Type B pancreatic cell (in vitro differentiated cells): ENCODE data around the gene NTN1. TPM values are rescaled to one million over a fixed set of nuclear protein-coding genes. Genes with fewer than 3 reads are reported as not detected.

Experiments
- DNase-seq: peaks from one replicate; pipeline ENCODE4 v3.0.0; 2021; ENCODE audit warnings: mixed read lengths; ENCODE audit not compliant: unreplicated experiment; ENCODE audit errors: extremely low spot score
- H3K27ac Mint-ChIP-seq: 2 replicates; pipeline ENCODE4 v1.8.0; 2021; ENCODE audit warnings: mild to moderate bottlenecking, mixed read lengths
- H3K27me3 Mint-ChIP-seq: 2 replicates; pipeline ENCODE4 v1.8.0; 2021; ENCODE audit warnings: mixed read lengths
- H3K36me3 Mint-ChIP-seq: 2 replicates; pipeline ENCODE4 v1.8.0; 2021; ENCODE audit warnings: mixed read lengths
- H3K4me1 Mint-ChIP-seq: one replicate; pipeline ENCODE4 v1.8.0; 2021; ENCODE audit warnings: mixed read lengths; ENCODE audit not compliant: unreplicated experiment
- H3K4me3 Mint-ChIP-seq: 2 replicates; pipeline ENCODE4 v1.8.0; 2021; ENCODE audit warnings: mild to moderate bottlenecking, mixed read lengths
- H3K9me3 Mint-ChIP-seq: 2 replicates; pipeline ENCODE4 v1.8.0; 2021; ENCODE audit warnings: mixed read lengths
- total RNA-seq: library from RNA; stranded (reverse); gene quantifications from 2 replicates; pipeline ENCODE4 v1.2.1, GENCODE V29; 2021; ENCODE audit warnings: low replicate concordance
- TF ChIP-seq, protein P1 (sequence below): fragments of 200-600 bp; sonication (generic); conservative IDR thresholded peaks from 2 replicates; pipeline ENCODE4 v1.5.0; 2021; ENCODE audit warnings: antibody characterized with exemption, mild to moderate bottlenecking

Gene NTN1
- total RNA-seq, 1 donor from 2014 or later: 10.7 TPM

DNA sequence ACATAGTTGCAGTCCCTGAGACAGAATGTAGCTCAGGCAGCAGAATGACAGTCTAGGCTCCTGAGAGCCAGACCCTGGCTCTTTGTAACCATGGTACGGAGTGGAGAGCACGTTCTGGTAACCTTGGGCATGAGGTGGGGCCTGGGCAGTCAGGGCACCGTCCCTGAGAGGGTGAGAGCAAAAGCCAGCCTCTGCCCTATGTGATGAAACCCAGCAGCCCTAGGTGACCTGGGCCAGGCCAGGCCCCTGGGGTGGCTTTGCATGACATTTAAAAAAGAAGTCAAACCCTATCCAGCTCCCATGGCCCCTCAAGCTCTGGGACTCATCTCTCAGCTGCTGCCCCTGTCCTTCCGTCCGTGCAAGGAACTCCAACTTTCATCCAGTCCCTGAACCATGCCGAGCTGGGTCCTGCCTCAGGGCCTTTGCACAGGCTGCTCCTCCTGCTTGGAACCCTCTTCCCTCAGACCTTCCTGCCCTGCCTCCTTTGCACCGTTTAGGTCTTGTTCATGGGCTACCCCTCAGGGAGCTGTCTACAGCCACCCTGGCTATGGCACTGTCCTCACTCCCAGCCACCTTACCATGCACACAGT, 188.6 kb downstream of the NTN1 start:
- Mint-ChIP-seq H3K4me1 (peaks cover 17% of the 10 kb centered on the region), H3K4me3 (no peak overlapping the region), H3K36me3 (no peaks in the 10 kb centered on the region), H3K27ac (peak overlapping the region; percentile 36), H3K27me3 (peaks cover 33% of the 10 kb centered on the region), H3K9me3 (no peaks in the 10 kb centered on the region)
- no peak for DNase-seq
- TF ChIP-seq, protein P1, sequence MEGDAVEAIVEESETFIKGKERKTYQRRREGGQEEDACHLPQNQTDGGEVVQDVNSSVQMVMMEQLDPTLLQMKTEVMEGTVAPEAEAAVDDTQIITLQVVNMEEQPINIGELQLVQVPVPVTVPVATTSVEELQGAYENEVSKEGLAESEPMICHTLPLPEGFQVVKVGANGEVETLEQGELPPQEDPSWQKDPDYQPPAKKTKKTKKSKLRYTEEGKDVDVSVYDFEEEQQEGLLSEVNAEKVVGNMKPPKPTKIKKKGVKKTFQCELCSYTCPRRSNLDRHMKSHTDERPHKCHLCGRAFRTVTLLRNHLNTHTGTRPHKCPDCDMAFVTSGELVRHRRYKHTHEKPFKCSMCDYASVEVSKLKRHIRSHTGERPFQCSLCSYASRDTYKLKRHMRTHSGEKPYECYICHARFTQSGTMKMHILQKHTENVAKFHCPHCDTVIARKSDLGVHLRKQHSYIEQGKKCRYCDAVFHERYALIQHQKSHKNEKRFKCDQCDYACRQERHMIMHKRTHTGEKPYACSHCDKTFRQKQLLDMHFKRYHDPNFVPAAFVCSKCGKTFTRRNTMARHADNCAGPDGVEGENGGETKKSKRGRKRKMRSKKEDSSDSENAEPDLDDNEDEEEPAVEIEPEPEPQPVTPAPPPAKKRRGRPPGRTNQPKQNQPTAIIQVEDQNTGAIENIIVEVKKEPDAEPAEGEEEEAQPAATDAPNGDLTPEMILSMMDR: no peak

DNA sequence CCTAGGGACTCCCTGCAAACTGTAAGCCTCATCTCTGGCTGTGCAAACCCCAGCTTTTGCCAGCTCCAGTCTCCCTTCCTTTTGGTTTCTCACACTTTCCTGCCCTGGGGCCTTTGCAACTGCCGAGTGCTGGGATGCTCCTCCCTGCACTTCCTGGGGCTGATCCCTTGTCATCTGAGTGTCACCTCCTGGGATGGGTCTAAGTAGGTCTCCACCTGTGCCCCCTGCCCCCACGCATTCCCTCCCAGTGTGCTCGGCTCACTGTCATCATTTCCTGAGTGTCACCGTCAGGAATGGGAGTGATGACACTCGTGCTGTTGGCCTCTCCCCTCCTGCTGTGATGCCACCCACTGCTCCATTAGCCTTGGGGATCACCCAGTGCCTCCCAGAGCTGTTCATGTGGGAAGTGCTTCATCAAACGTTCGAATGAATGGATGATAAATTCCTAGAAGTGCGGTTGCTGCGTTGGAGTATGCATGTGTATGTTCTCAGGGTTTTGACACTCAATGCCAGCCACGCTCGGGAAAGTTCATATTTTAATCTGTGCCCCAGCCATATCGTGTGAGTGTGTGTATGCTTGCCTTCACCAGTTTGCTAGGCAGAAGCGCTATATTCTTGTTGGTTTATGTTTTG, 189.9 kb downstream of the NTN1 start:
- TF ChIP-seq, protein P1: no peak

DNA sequence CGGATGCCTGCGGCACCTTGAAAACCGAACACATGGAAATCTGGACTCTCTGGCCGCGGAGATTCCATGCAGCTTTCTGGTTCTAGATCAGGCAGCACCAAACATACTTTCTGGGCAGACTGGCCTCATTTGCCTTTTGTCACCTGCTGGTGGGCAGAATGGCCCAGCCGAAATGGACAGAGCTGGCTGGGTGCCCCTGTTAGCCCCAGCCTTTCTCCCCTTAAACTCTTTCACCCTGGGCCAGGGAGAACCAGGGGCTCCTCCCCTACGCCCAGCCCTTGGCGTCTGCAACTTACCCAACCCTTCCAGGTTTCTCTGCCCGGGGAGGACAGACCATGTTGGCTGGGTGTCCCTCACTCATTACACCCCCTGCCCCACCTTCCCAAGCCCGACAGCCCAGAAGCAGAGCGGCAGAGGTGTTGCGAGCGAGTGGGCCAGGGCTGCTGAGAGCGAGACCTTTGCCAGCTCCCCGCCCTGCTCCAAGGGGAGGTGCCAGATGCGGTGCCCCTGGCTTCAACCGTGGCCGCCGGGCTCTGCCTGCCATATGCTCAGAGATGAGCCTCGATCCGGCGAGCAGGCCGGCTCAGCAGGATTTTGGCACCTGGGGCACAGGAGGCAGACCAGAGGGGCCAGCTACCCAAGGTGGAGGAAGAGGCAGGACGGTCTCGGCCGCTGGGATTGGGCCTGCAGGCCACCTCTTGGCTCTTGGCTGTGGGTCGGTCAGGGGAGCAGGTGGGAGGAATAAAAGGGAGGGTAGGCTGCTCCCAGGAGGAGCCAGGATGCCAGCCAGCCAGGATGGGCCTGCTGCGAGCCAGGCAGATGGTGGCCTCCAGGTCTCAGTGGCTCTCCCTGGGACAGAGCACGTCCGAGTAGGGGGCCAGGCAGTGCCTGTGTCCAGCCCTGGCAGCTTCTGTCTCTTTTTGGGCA, 191.3 kb downstream of the NTN1 start:
- Mint-ChIP-seq H3K27ac (no peak overlapping the region), H3K36me3 (peaks cover 16% of the 10 kb centered on the region), H3K27me3 (peaks cover 25% of the 10 kb centered on the region), H3K4me1 (peaks cover 8% of the 10 kb centered on the region), H3K4me3 (no peak overlapping the region), H3K9me3 (peaks cover 13% of the 10 kb centered on the region)
- TF ChIP-seq, protein P1: no peak
- no peak for DNase-seq

More for the DNA sequence above, 189.9 kb downstream of the NTN1 start:
- Mint-ChIP-seq H3K36me3 (peaks cover 11% of the 10 kb centered on the region), H3K4me1 (peaks cover 12% of the 10 kb centered on the region), H3K27me3 (peaks cover 28% of the 10 kb centered on the region), H3K27ac (peak overlapping the region; percentile 12), H3K9me3 (peaks cover 12% of the 10 kb centered on the region), H3K4me3 (no peak overlapping the region)
- no peak for DNase-seq

DNA sequence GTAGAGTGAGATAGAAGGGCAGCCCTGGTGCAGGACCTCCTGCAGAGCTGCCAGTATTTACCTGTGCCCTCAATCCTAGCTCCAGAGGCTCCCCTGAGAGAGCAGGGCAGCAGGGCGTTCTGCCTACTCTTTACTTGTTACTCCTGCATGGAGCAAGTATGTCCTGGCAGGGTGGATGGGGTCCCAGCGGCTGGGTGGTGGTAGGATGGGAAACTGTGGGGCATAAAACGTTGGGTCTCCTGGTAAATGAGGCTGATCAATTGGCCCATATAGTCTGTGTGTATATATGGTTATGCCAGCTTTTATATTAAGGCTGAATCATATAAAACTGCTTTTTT, 192.0 kb downstream of the NTN1 start:
- Mint-ChIP-seq H3K4me1 (peaks cover 13% of the 10 kb centered on the region), H3K27me3 (peaks cover 23% of the 10 kb centered on the region), H3K9me3 (peaks cover 13% of the 10 kb centered on the region), H3K36me3 (peaks cover 16% of the 10 kb centered on the region), H3K4me3 (no peak overlapping the region), H3K27ac (no peak overlapping the region)
- no peak for DNase-seq
- TF ChIP-seq, protein P1: no peak

DNA sequence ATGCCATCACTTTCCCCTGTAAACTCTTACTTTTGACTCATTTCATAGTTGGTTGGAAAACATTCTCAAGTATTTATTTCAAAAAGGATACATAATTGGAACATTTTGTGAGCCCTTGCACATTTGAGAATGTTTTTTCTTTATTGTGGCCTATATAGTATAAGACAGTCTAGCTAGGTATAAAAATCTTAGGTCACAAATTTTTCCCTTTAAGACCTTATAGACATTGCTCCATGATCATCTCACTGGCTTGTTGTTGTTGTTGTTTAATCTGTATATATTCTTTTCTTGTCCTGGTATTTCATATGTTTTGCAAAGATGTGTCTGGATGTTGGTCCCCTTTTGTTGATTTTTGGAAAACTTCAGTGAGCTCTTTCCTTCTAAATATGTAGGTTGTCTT, 194.2 kb downstream of the NTN1 start:
- Mint-ChIP-seq H3K27me3 (peaks cover 14% of the 10 kb centered on the region), H3K27ac (no peak overlapping the region), H3K36me3 (peaks cover 16% of the 10 kb centered on the region), H3K9me3 (peaks cover 13% of the 10 kb centered on the region), H3K4me1 (peaks cover 16% of the 10 kb centered on the region), H3K4me3 (no peak overlapping the region)
- DNase-seq: no peak
- TF ChIP-seq, protein P1: no peak
